Thoracic aorta (tissue), 2 donors: ENCODE data around the gene RHOC. TPM values are rescaled to one million over a fixed set of nuclear protein-coding genes. Genes with fewer than 3 reads are reported as not detected.
A peak's percentile ranks its signal among the peaks of the same experiment; 100 is the strongest.

Experiments
- ATAC-seq: fragments of 150-250 bp; one replicate; pipeline ENCODE4 v1.8.0; 2017; ENCODE audit warnings: low read depth; ENCODE audit not compliant: insufficient number of reproducible peaks, low FRiP score
- DNase-seq: peaks from one replicate; pipeline ENCODE4 v3.0.0-alpha.2; 2020; ENCODE audit warnings: low spot score
- H3K27ac ChIP-seq, 2 donors: fragments of 200-600 bp; sonication (generic); 1 replicate in 1 of 2; 2 replicates in 1 of 2; pipeline ENCODE4 v1.5.1; 2016; ENCODE audit warnings: mild to moderate bottlenecking in 2 of 2, moderate library complexity in 2 of 2
- H3K27me3 ChIP-seq: fragments of 200-600 bp; sonication (generic); replicated peaks from 2 replicates; pipeline ENCODE4 v1.6.0; 2016; ENCODE audit warnings: mild to moderate bottlenecking; ENCODE audit not compliant: insufficient read depth
- H3K36me3 ChIP-seq: fragments of 200-600 bp; sonication (generic); one replicate; pipeline ENCODE4 v1.5.1; 2016
- H3K4me1 ChIP-seq, 2 donors: fragments of 200-600 bp; sonication (generic); 1 replicate in 1 of 2; 2 replicates in 1 of 2; pipeline versions ENCODE4 v1.5.1 to v1.6.0; 2016; ENCODE audit warnings: low read depth in 2 of 2, mild to moderate bottlenecking in 1 of 2; ENCODE audit not compliant: control insufficient read depth in 1 of 2
- H3K4me3 ChIP-seq: fragments of 200-600 bp; sonication (generic); 2 replicates; pipeline ENCODE4 v1.5.1; 2016; ENCODE audit warnings: mild to moderate bottlenecking
- H3K9me3 ChIP-seq: fragments of 200-600 bp; sonication (generic); 2 replicates; pipeline ENCODE4 v1.5.1; 2016
- CTCF ChIP-seq: fragments of 200-600 bp; sonication (generic); IDR thresholded peaks from one replicate; pipeline ENCODE4 v1.5.1; 2019; ENCODE audit warnings: antibody characterized with exemption
- total RNA-seq, 2 donors: library from RNA; depleted of rRNA; stranded (reverse); fragments of >200 nt; gene quantifications; one replicate each; pipeline versions ENCODE4 v1.1.0 to v1.2.3, GENCODE V29; 2016

The RHOC gene
- total RNA-seq, 2 donors from 2014 or later: 297 to 378 TPM

- H3K27ac ChIP-seq: peak overlapping the region; percentile 72 to 87
- H3K27me3 ChIP-seq: no peaks in the 10 kb centered on the region
- peaks cover 20 to 63% of the 10 kb centered on the region in 2 donors for H3K4me1 ChIP-seq
- TF ChIP-seq CTCF: no peak
- peaks cover 31% of the 10 kb centered on the region for H3K36me3 ChIP-seq
- DNase-seq (peak; percentile 97), ATAC-seq (peak; percentile 78)
- no peaks in the 10 kb centered on the region for H3K9me3 ChIP-seq
- H3K4me3 ChIP-seq: peak overlapping the region; percentile 32
These were observed 6.4 kb downstream of the RHOC start for GRCh38 chr1:112700290-112701226.

GRCh38 chr1:112699425-112700144 lies 7.3 kb downstream of the RHOC start:
- H3K36me3 ChIP-seq: peaks cover 39% of the 10 kb centered on the region
- H3K4me1 ChIP-seq: peaks cover 19 to 56% of the 10 kb centered on the region in 2 donors
- no peaks in the 10 kb centered on the region for H3K27me3 ChIP-seq
- peak overlapping the region; percentile 32 for H3K4me3 ChIP-seq
- no peak for ATAC-seq
- TF ChIP-seq CTCF: no peak
- no peaks in the 10 kb centered on the region for H3K9me3 ChIP-seq
- DNase-seq: no peak
- H3K27ac ChIP-seq: peak overlapping the region; percentile 72 to 87

- H3K4me3 ChIP-seq: no peak overlapping the region
- H3K36me3 ChIP-seq: peaks cover 48% of the 10 kb centered on the region
- no peaks in the 10 kb centered on the region for H3K9me3 ChIP-seq
- peak overlapping the region; percentile 72 to 87 for H3K27ac ChIP-seq
- H3K27me3 ChIP-seq: no peaks in the 10 kb centered on the region
- peaks cover 14 to 47% of the 10 kb centered on the region in 2 donors for H3K4me1 ChIP-seq
- TF ChIP-seq CTCF: no peak
- ATAC-seq: no peak
- no peak for DNase-seq
These were observed 8.3 kb downstream of the RHOC start for GRCh38 chr1:112698366-112699310.

- H3K27ac ChIP-seq: no peak overlapping the region
- H3K4me3 ChIP-seq: no peak overlapping the region
- no peaks in the 10 kb centered on the region for H3K9me3 ChIP-seq
- TF ChIP-seq CTCF: no peak
- H3K4me1 ChIP-seq: peaks cover 14 to 39% of the 10 kb centered on the region in 2 donors
- peaks cover 49% of the 10 kb centered on the region for H3K36me3 ChIP-seq
- H3K27me3 ChIP-seq: no peaks in the 10 kb centered on the region
- ATAC-seq (no peak), DNase-seq (no peak)
These were observed 9.1 kb downstream of the RHOC start for GRCh38 chr1:112697781-112698201.
